Activated CD4-positive, CD25-positive, alpha-beta regulatory T cell (primary cell): ENCODE measurements around the gene ACAN.

ENCODE experiments used
- DNase-seq, 4 experiments: peaks; one replicate each; lab custom pipeline; 2025; lab: John Stamatoyannopoulos, UW

The ACAN gene

DNA sequence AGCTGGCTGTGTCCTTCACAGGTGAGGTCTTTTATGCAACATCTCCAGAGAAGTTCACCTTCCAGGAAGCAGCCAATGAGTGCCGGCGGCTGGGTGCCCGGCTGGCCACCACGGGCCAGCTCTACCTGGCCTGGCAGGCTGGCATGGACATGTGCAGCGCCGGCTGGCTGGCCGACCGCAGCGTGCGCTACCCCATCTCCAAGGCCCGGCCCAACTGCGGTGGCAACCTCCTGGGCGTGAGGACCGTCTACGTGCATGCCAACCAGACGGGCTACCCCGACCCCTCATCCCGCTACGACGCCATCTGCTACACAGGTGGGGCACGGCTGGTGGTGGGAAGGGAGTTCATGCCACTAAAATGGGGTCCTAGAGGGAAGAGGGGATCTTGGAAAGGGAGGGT lies 40.1 kb downstream of the ACAN start:
- DNase-seq, result no peak

DNA sequence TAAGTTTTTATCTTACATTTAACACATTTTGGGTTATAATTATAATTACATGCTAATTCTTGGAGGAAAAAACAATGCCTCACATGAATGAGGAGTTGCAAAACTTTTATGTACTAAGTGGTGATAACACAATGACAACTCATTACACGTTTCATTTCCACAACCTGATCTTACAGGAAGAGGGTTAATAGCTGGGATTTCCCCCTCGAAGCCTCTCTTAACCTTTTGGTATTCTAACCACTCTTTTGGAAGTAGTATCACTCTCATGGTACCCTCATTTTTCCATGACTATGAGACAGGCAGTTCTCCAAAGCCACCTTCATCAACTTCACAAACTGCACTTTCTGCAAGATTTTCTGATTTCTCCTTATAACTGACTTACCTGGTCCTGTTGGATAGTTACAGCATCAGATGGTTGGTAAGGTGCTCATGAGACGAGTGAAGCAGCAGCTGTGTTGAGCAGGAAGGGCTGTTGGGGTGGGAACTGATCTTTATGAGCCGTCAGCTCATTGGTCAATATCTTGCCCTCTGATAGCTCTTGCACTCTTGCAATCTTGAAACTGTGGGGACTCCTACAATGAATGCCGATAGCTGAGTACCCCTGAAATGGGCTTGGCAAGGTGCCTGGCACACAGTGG lies 41.6 kb downstream of the ACAN start:
- DNase-seq, result no peak

GRCh38 chr15:88845616-88846015 lies 42.4 kb downstream of the ACAN start:
- DNase-seq, result no peak

DNA sequence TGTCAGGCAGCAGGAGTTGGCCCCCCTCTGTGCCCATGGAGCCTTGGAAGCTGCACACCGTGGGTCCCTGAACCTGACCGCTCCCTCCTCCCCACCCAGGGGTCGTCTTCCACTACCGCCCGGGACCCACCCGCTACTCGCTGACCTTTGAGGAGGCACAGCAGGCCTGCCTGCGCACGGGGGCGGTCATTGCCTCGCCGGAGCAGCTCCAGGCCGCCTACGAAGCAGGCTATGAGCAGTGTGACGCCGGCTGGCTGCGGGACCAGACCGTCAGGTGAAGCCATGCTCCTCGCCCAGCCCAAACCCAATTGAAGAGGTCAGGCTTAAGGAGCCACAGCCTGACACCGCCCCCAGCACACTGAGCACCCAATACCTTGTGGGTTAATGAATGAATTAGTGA lies 43.9 kb downstream of the ACAN start:
- DNase-seq, result no peak

GRCh38 chr15:88848203-88848602 lies 45.0 kb downstream of the ACAN start:
- no peak for DNase-seq

DNA sequence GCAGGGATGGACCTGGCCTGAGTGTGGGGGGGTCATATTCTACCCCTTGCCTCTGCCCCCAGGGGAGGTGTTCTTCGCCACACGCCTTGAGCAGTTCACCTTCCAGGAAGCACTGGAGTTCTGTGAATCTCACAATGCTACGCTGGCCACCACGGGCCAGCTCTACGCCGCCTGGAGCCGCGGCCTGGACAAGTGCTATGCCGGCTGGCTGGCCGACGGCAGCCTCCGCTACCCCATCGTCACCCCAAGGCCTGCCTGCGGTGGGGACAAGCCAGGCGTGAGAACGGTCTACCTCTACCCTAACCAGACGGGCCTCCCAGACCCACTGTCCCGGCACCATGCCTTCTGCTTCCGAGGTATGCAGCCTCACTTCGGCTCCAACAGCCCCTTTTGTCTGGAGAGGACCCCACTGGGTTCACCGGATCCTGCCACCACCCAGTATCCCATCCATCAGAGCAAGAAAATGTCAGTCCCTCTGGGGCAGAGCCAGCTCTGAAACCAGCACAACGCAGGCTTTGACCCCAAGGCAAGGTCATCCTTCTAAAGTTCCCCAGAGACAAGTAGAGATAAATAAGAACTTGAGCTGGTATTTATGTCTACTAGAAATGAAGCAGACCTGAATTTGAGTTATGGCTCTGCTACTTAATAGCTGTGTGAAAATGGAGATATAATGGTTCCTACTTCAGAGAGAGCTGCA lies 46.3 kb downstream of the ACAN start:
- no peak for DNase-seq

- DNase-seq, result no peak
Observed at GRCh38 chr15:88852476-88852875, 49.2 kb downstream of the ACAN start.

GRCh38 chr15:88858934-88859333 lies 55.7 kb downstream of the ACAN start:
- no peak for DNase-seq

DNA sequence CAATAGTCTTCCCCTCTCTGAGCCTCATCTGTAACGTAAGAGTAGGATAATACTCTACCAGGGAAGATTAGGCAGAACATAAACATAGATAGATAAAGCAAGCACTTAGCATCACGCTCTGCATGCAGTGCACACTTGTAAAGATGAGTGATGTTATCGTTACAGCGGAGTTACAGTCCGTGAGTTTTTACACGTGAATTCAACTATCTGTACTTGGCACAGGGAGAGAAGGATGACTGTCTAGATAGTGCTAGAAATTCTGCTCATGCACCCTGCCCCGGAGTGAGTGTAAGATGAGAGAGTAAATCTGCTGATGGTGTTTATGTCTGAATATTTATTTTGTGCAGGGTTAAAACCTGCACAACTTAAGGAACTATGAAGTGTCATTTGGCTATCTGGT lies 56.3 kb downstream of the ACAN start:
- DNase-seq, result no peak

DNA sequence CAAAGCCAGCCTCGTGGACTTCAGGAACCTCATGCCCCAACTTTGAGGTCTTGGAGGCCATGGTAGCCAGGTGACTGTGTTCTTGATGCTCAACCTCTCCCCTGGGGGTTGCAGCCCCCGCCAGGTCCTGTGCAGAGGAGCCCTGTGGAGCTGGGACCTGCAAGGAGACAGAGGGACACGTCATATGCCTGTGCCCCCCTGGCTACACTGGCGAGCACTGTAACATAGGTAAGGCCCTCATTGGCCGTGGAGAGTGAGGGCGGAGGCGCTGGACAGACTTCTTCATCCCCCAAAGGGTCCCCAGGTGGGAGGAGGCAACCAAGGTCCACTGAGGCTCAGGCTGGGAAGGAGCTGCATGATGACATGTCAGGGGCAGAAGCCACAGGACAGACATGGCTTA lies 57.0 kb downstream of the ACAN start:
- no peak for DNase-seq

- no peak for DNase-seq
Observed at GRCh38 chr15:88863412-88863811, 60.2 kb downstream of the ACAN start.

- no peak for DNase-seq
Observed at GRCh38 chr15:88864861-88865497, 61.7 kb downstream of the ACAN start.

GRCh38 chr15:88865498-88866099 lies 62.4 kb downstream of the ACAN start:
- DNase-seq, result no peak

DNA sequence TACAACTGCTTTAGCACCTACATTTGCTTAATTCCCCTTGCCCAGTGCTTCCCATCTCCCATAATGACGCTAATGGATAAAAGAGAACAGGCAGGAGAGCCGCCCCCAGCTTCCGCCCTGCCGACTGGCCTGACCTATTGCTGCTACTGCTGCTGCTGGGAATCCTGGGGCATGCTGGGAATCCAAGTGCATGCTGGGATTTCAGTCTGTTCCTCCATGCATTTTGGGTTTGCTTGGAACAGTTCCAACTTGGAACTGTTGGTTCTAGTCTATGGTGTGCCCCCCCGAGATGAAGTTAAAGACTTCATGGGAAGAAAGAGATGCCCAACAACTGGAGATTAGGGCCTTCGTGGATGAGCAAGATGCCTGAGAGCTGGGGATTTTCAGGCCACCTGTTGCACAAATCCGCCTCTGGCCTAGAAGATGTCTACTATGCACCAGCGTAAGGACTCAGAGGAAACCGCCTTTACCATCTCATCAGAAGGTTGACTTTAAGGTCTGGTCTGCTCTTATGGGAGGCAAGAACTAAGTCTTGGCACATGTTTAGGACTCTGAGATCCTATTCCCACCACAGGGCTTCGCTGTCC lies 63.2 kb downstream of the ACAN start:
- no peak for DNase-seq

DNA sequence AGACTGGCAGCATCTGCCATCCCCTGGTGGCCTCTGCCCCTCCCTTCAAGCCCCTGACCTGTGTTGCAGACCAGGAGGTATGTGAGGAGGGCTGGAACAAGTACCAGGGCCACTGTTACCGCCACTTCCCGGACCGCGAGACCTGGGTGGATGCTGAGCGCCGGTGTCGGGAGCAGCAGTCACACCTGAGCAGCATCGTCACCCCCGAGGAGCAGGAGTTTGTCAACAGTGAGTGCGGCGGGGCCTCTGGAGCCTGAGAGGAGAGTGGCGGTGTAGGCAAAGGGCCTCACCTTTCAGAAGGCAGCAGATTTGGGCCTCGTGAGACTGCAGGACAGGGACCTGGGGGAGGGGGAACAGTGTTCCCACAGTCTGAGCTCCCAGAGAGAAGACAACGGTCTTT lies 68.1 kb downstream of the ACAN start:
- no peak for DNase-seq

DNA sequence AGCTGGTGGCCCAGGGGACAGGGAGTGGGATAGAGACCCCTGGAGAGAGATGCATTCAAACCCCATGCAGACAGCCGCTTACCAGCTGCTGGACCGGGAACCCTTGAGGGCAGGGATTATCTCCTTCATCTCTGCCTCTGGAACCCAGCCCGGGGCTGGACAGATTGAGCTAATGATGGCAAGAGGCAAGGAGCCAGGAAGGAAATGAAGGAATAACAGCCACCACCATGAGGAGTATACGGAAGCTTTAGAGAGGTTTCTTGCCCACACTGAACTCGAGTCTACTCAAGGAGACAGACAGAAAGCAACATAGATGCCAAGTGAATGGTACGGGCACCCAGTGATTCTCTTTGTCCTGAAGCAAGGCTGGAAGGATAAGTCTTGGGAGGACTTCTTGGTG lies 68.9 kb downstream of the ACAN start:
- DNase-seq, result no peak

- no peak for DNase-seq
Observed at GRCh38 chr15:88872706-88873105, 69.5 kb downstream of the ACAN start.

- DNase-seq, result no peak
Observed at GRCh38 chr15:88873786-88874185, 70.5 kb downstream of the ACAN start.

GRCh38 chr15:88874275-88874674 lies 71.0 kb downstream of the ACAN start:
- DNase-seq, result no peak

- DNase-seq, result no peak
Observed at GRCh38 chr15:88874684-88875083, 71.4 kb downstream of the ACAN start.

DNA sequence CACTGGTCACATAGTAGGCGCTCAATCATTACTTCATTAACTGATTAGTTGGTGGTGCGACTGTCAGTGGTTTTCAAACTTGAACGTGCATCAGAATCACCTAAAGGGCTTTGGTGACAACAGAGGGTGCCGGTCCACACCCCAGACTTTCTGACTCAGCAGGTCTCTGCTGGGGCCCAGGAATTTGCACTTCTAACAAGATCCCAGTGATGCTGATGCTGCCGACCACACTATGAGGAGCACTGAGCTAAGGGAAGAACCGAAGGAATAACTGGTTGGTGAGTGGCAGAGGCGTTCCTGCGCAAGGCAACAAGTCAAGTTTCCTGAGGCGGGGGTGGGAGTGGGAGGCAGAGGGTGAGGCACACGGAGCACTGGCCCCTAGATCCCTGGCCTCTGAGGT lies 73.3 kb downstream of the ACAN start:
- DNase-seq, result no peak

- DNase-seq, result no peak
Observed at GRCh38 chr15:88877415-88877814, 74.2 kb downstream of the ACAN start.

GRCh38 chr15:88877906-88878305 lies 74.7 kb downstream of the ACAN start:
- DNase-seq, result no peak
